CD4-positive, alpha-beta T cell (primary cell): ENCODE measurements around the gene PRKAR1A. TPM values are rescaled to one million over a fixed set of nuclear protein-coding genes. Genes with fewer than 3 reads are reported as not detected.

Experiments
- ATAC-seq: fragments of 200-7000 bp; cut with Tn5 transposase; one replicate; pipeline ENCODE4 v1.10.0; 2022; ENCODE audit warnings: mild to moderate bottlenecking; ENCODE audit not compliant: poor library complexity
- CTCF ChIA-PET: fragments of 350-600 bp; sonication (Branson Sonifier 250); formaldehyde crosslinking; loops from one replicate; lab custom pipeline; 2021; ENCODE audit warnings: antibody characterized with exemption, inconsistent platforms; lab: Charles Lee
- POLR2A ChIA-PET: fragments of 350-600 bp; sonication (Branson Sonifier 250); formaldehyde crosslinking; loops from one replicate; lab custom pipeline; 2021; ENCODE audit warnings: antibody characterized with exemption, inconsistent platforms; lab: Charles Lee
- DNase-seq, 14 experiments: peaks; one replicate each; pipeline ENCODE4 v3.0.0-alpha.2; 2013 to 2020; ENCODE audit warnings: mixed read lengths in 2 of 14
- H3K27ac ChIP-seq, 2 donors: one replicate each; pipeline versions ENCODE4 v1.5.1 to v1.7.0; 2013; ENCODE audit warnings: low read length in 2 of 2, low read depth in 1 of 2, mild to moderate bottlenecking in 1 of 2
- H3K27me3 ChIP-seq, 2 experiments: 1 replicate in 1 of 2; 2 replicates in 1 of 2; pipeline versions ENCODE4 v1.6.1 to v1.7.0; 2013; ENCODE audit warnings: low read length in 2 of 2, control low read depth in 1 of 2, mild to moderate bottlenecking in 1 of 2, moderate library complexity in 1 of 2; ENCODE audit not compliant: insufficient read depth in 2 of 2, control insufficient read depth in 1 of 2
- H3K36me3 ChIP-seq: one replicate; pipeline ENCODE4 v1.6.1; 2013; ENCODE audit warnings: low read length, control low read depth; ENCODE audit not compliant: insufficient read depth
- H3K4me1 ChIP-seq: one replicate; pipeline ENCODE4 v1.6.1; 2013; ENCODE audit warnings: low read length, control low read depth; ENCODE audit not compliant: insufficient read depth
- H3K4me3 ChIP-seq: one replicate; pipeline ENCODE4 v1.5.1; 2013; ENCODE audit warnings: mild to moderate bottlenecking, low read length, moderate library complexity
- H3K9me3 ChIP-seq, 2 experiments: 1 replicate in 1 of 2; 2 replicates in 1 of 2; pipeline versions ENCODE4 v1.6.1 to v1.7.0; 2013; ENCODE audit warnings: low read length in 2 of 2, mild to moderate bottlenecking in 2 of 2, control low read depth in 1 of 2, moderate library complexity in 1 of 2; ENCODE audit not compliant: control insufficient read depth in 1 of 2, insufficient read depth in 1 of 2
- H3K27ac Mint-ChIP-seq: one replicate; pipeline ENCODE4 v1.8.0; 2020; ENCODE audit warnings: mixed read lengths
- H3K27me3 Mint-ChIP-seq: one replicate; pipeline ENCODE4 v1.8.0; 2021; ENCODE audit warnings: mixed read lengths
- H3K36me3 Mint-ChIP-seq: one replicate; pipeline ENCODE4 v1.8.0; 2021; ENCODE audit warnings: low read depth, mixed read lengths
- H3K4me1 Mint-ChIP-seq: one replicate; pipeline ENCODE4 v1.8.0; 2021; ENCODE audit warnings: low read depth, mixed read lengths
- H3K4me3 Mint-ChIP-seq: one replicate; pipeline ENCODE4 v1.8.0; 2020; ENCODE audit warnings: mild to moderate bottlenecking, mixed read lengths
- H3K9me3 Mint-ChIP-seq: one replicate; pipeline ENCODE4 v1.8.0; 2020; ENCODE audit warnings: mixed read lengths
- intact Hi-C, 2 experiments: fragments of 100-400 bp; cut with DNase I in 1 of 2; cut with micrococcal nuclease in 1 of 2; formaldehyde crosslinking; loops; one replicate each; pipeline versions ENCODE4 v1.15.1 to v1.9.0; 2023 to 2025; cut with DNase I, micrococcal nuclease
- total RNA-seq, 174 experiments: library from RNA in 2 of 174; stranded (reverse) in 2 of 174; gene quantifications; one replicate each; pipeline ENCODE4 v1.2.3 and lab custom pipeline; 2021 to 2026
- TF ChIP-seq, protein P1 (sequence below): fragments of 200-600 bp; IDR thresholded peaks from one replicate; pipeline ENCODE4 v1.8.0; 2022; ENCODE audit warnings: antibody characterized with exemption, mild to moderate bottlenecking

Gene PRKAR1A
- total RNA-seq, 2 experiments from 2014 or later, result 88.8 to 89.1 TPM

GRCh38 chr17:68542698-68543463 lies 30.7 kb downstream of the PRKAR1A start:
- Histone ChIP-seq H3K27ac (no peak overlapping the region), H3K9me3 (no peaks in the 10 kb centered on the region), H3K36me3 (peaks cover 11% of the 10 kb centered on the region), H3K4me3 (no peak overlapping the region), H3K27me3 (no peaks in the 10 kb centered on the region), H3K4me1 (no peaks in the 10 kb centered on the region)
- H3K36me3 Mint-ChIP-seq, result peaks cover 21% of the 10 kb centered on the region
- ChIA-PET POLR2A (interaction anchor here (1.1 kb wide), 1 partner anchor 12 kb away, joined by 3 read pairs; no protein-coding TSS in a partner anchor), CTCF (no interaction called here)
- H3K4me3 Mint-ChIP-seq, result no peak overlapping the region
- ATAC-seq, result no peak
- no peaks in the 10 kb centered on the region for H3K9me3 Mint-ChIP-seq
- TF ChIP-seq, protein P1, sequence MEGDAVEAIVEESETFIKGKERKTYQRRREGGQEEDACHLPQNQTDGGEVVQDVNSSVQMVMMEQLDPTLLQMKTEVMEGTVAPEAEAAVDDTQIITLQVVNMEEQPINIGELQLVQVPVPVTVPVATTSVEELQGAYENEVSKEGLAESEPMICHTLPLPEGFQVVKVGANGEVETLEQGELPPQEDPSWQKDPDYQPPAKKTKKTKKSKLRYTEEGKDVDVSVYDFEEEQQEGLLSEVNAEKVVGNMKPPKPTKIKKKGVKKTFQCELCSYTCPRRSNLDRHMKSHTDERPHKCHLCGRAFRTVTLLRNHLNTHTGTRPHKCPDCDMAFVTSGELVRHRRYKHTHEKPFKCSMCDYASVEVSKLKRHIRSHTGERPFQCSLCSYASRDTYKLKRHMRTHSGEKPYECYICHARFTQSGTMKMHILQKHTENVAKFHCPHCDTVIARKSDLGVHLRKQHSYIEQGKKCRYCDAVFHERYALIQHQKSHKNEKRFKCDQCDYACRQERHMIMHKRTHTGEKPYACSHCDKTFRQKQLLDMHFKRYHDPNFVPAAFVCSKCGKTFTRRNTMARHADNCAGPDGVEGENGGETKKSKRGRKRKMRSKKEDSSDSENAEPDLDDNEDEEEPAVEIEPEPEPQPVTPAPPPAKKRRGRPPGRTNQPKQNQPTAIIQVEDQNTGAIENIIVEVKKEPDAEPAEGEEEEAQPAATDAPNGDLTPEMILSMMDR, result no peak
- no peaks in the 10 kb centered on the region for H3K27me3 Mint-ChIP-seq
- H3K27ac Mint-ChIP-seq, result no peak overlapping the region
- intact Hi-C loops, result no loop called here
- no peaks in the 10 kb centered on the region for H3K4me1 Mint-ChIP-seq
- no peak for DNase-seq

DNA sequence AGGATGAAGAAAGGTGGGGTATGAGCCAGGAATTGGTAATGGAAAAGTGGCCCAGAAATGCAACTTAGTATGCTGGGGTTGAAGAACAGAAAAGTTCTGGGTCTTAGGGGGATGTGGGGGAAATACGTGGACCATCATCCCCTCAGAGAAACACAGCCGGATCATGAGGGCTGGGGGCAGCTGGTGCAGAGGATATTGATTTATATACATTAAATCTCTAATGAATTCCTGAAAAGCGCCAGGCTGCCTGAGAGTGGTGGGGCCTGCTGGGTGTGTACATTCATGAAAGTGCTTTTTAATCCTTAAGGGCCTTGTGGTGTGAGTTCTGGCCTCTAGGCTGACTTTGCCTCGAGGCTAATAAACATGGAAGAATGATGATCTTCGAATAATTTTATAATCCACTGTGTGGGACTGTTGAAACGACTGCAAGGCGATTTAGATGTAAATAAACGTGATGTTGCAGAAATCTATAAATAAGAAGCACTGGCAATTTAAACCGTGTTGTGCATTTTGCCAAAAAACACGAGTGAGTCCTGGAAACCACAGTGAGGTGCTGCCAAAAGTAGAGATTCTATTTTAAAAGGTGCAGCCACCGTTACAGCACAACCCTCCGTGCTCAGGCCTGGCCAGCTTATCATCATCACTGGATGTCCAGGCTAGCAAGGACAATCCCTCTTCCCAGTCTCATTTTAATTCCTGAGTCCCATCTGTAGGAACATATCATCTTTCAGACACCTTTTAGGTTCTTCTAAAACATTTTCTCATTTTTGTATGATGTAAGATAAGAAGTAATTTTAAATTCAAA lies 32.1 kb downstream of the PRKAR1A start:
- no peak overlapping the region for H3K27ac ChIP-seq
- Mint-ChIP-seq H3K9me3 (no peaks in the 10 kb centered on the region), H3K36me3 (peaks cover 7% of the 10 kb centered on the region), H3K4me3 (no peak overlapping the region), H3K27me3 (no peaks in the 10 kb centered on the region), H3K4me1 (no peaks in the 10 kb centered on the region), H3K27ac (no peak overlapping the region)
- no peaks in the 10 kb centered on the region for H3K27me3 ChIP-seq
- no peaks in the 10 kb centered on the region for H3K4me1 ChIP-seq
- CTCF ChIA-PET, result no interaction called here
- peaks cover 11% of the 10 kb centered on the region for H3K36me3 ChIP-seq
- intact Hi-C loops, result no loop called here
- DNase-seq, result no peak
- POLR2A ChIA-PET, result no interaction called here
- no peak overlapping the region for H3K4me3 ChIP-seq
- H3K9me3 ChIP-seq, result no peaks in the 10 kb centered on the region
- TF ChIP-seq, protein P1, result no peak
- no peak for ATAC-seq

- Histone ChIP-seq H3K9me3 (peaks cover 0 to 4% of the 10 kb centered on the region in 2 experiments), H3K27me3 (no peaks in the 10 kb centered on the region), H3K36me3 (no peaks in the 10 kb centered on the region), H3K4me1 (no peaks in the 10 kb centered on the region), H3K4me3 (no peak overlapping the region), H3K27ac (no peak overlapping the region)
- no peaks in the 10 kb centered on the region for H3K4me1 Mint-ChIP-seq
- ChIA-PET POLR2A (no interaction called here), CTCF (no interaction called here)
- H3K36me3 Mint-ChIP-seq, result no peaks in the 10 kb centered on the region
- no peak overlapping the region for H3K27ac Mint-ChIP-seq
- H3K27me3 Mint-ChIP-seq, result no peaks in the 10 kb centered on the region
- DNase-seq (no peak), ATAC-seq (no peak)
- TF ChIP-seq, protein P1, result no peak
- no peak overlapping the region for H3K4me3 Mint-ChIP-seq
- intact Hi-C loops, result no loop called here
- no peaks in the 10 kb centered on the region for H3K9me3 Mint-ChIP-seq
Observed at GRCh38 chr17:68556551-68556950, 44.3 kb downstream of the PRKAR1A start.
